Measurements from ENCODE around the gene DIS3L.
"Not testable (repeated sequence)": the region's sequence is repeated elsewhere in the genome, so short reads cannot be mapped to it uniquely, and the experiment has no call there.

Gene DIS3L

GRCh38 chr15:66278671-66279070, 14.7 kb upstream of the DIS3L start:
- no peak for DNase-seq

- DNase-seq: no peak
These were observed 9.1 kb upstream of the DIS3L start for GRCh38 chr15:66284271-66284670.

- no peak for DNase-seq
These were observed 7.7 kb upstream of the DIS3L start for GRCh38 chr15:66285533-66286280.

- DNase-seq: no peak
These were observed 5.8 kb upstream of the DIS3L start for GRCh38 chr15:66287461-66288057.

- DNase-seq: no peak
These were observed 5.3 kb upstream of the DIS3L start for GRCh38 chr15:66288093-66288492.

- DNase-seq: no peak
These were observed 4.7 kb upstream of the DIS3L start for GRCh38 chr15:66288551-66289185.

GRCh38 chr15:66290007-66290406, 3.4 kb upstream of the DIS3L start:
- no peak for DNase-seq

GRCh38 chr15:66290518-66290917, 2.9 kb upstream of the DIS3L start:
- no peak for DNase-seq

- no peak for DNase-seq
These were observed 1.4 kb upstream of the DIS3L start for GRCh38 chr15:66291816-66292570.

GRCh38 chr15:66292571-66293418, 573 bp upstream of the DIS3L start:
- DNase-seq: no peak

GRCh38 chr15:66294157-66294931, 976 bp downstream of the DIS3L start:
- no peak for DNase-seq

- no peak for DNase-seq
These were observed 1.5 kb downstream of the DIS3L start for GRCh38 chr15:66294932-66295235.

- DNase-seq: no peak
These were observed 2.8 kb downstream of the DIS3L start for GRCh38 chr15:66296186-66296585.

- DNase-seq: no peak
These were observed 5.5 kb downstream of the DIS3L start for GRCh38 chr15:66298803-66299251.

- DNase-seq: no peak
These were observed 9.3 kb downstream of the DIS3L start for GRCh38 chr15:66302489-66303278.

GRCh38 chr15:66304425-66304824, 11.1 kb downstream of the DIS3L start:
- DNase-seq: not testable (repeated sequence)

GRCh38 chr15:66306381-66306780, 13.0 kb downstream of the DIS3L start:
- DNase-seq: no peak

- DNase-seq: no peak
These were observed 15.2 kb downstream of the DIS3L start for GRCh38 chr15:66308531-66308930.

- DNase-seq: no peak
These were observed 16.5 kb downstream of the DIS3L start for GRCh38 chr15:66309828-66310227.

GRCh38 chr15:66310786-66311185, 17.4 kb downstream of the DIS3L start:
- no peak for DNase-seq

GRCh38 chr15:66312144-66312543, 18.8 kb downstream of the DIS3L start:
- DNase-seq: no peak

Measured in cerebellar nuclear complex (tissue), 1 donor.